Activated T-helper 1 cell treated with Interleukin-2 at 50 U/mL for 16 hours (primary cell): ENCODE data around the gene USP33.
"Not testable (repeated sequence)": the region's sequence is repeated elsewhere in the genome, so short reads cannot be mapped to it uniquely, and the experiment has no call there.

Source experiments
- DNase-seq: peaks from one replicate; pipeline ENCODE4 v3.0.0-alpha.2; 2020; ENCODE audit warnings: low read depth

The USP33 gene

GRCh38 chr1:77759071-77760028 is at the start of gene USP33:
Gene USP33 (minus strand): TSS chr1:77759852. CDS start chr1:77741697, 18,155 bp downstream.
- peak; percentile 88 for DNase-seq

- no peak for DNase-seq
Measured at GRCh38 chr1:77803371-77803770, 43.7 kb upstream of the USP33 start.

- no peak for DNase-seq
Measured at GRCh38 chr1:77802026-77802425, 42.4 kb upstream of the USP33 start.

- no peak for DNase-seq
Measured at GRCh38 chr1:77797991-77798390, 38.3 kb upstream of the USP33 start.

GRCh38 chr1:77796695-77797405 is 37.2 kb upstream of the USP33 start:
- no peak for DNase-seq

GRCh38 chr1:77794550-77794949 is 34.9 kb upstream of the USP33 start:
- DNase-seq, result no peak

- not testable (repeated sequence) for DNase-seq
Measured at GRCh38 chr1:77786093-77786741, 26.6 kb upstream of the USP33 start.

- DNase-seq, result no peak
Measured at GRCh38 chr1:77783141-77783540, 23.5 kb upstream of the USP33 start.

- DNase-seq, result no peak
Measured at GRCh38 chr1:77781683-77782082, 22.0 kb upstream of the USP33 start.

GRCh38 chr1:77779529-77780281 is 20.1 kb upstream of the USP33 start, which contains the start of gene MIGA1:
Gene MIGA1 (plus strand): TSS chr1:77779649. CDS start chr1:77783253, 3,604 bp downstream.
- DNase-seq, result peak; percentile 72

GRCh38 chr1:77776007-77776700 is 16.5 kb upstream of the USP33 start:
- DNase-seq, result no peak

- no peak for DNase-seq
Measured at GRCh38 chr1:77768006-77768405, 8.4 kb upstream of the USP33 start.

- DNase-seq, result no peak
Measured at GRCh38 chr1:77762072-77762476, 2.4 kb upstream of the USP33 start.

- no peak for DNase-seq
Measured at GRCh38 chr1:77757603-77758002, 2.0 kb downstream of the USP33 start.

- DNase-seq, result no peak
Measured at GRCh38 chr1:77757066-77757584, 2.5 kb downstream of the USP33 start.

- no peak for DNase-seq
Measured at GRCh38 chr1:77756052-77756754, 3.4 kb downstream of the USP33 start.

- not testable (repeated sequence) for DNase-seq
Measured at GRCh38 chr1:77749489-77749888, 10.2 kb downstream of the USP33 start.

GRCh38 chr1:77744576-77744975 is 15.1 kb downstream of the USP33 start:
- no peak for DNase-seq

- no peak for DNase-seq
Measured at GRCh38 chr1:77742011-77742555, 17.6 kb downstream of the USP33 start.

GRCh38 chr1:77741316-77741715 is 18.3 kb downstream of the USP33 start:
- DNase-seq, result no peak
